Forelimb muscle (tissue), 1 donor: ENCODE data around the gene TBRG4. TPM values are rescaled to one million over a fixed set of nuclear protein-coding genes. Genes with fewer than 3 reads are reported as not detected.

Experiments
- DNase-seq: peaks from one replicate; pipeline ENCODE4 v3.0.0-alpha.2; 2013; ENCODE audit warnings: low read depth
- polyA plus RNA-seq: library from polyadenylated mRNA; unstranded; fragments of 120-200 nt; gene quantifications from one replicate; pipeline ENCODE4 v1.2.1, GENCODE V29; 2013; ENCODE audit not compliant: insufficient read length

TBRG4 gene
- polyA plus RNA-seq, 1 donor = 41.2 TPM

- DNase-seq = no peak
These were observed 32.1 kb upstream of the TBRG4 start for GRCh38 chr7:45143616-45144015.

GRCh38 chr7:45140827-45141226 is 29.3 kb upstream of the TBRG4 start:
- no peak for DNase-seq

- no peak for DNase-seq
These were observed 27.2 kb upstream of the TBRG4 start for GRCh38 chr7:45138433-45139267.

GRCh38 chr7:45136106-45137060 is 24.9 kb upstream of the TBRG4 start:
- DNase-seq = peak; percentile 63

GRCh38 chr7:45133877-45134276 is 22.4 kb upstream of the TBRG4 start:
- no peak for DNase-seq

- DNase-seq = no peak
These were observed 21.9 kb upstream of the TBRG4 start for GRCh38 chr7:45133352-45133751.

- DNase-seq = no peak
These were observed 21.3 kb upstream of the TBRG4 start for GRCh38 chr7:45132708-45133320.

GRCh38 chr7:45131891-45132290 is 20.4 kb upstream of the TBRG4 start:
- no peak for DNase-seq

- no peak for DNase-seq
These were observed 19.4 kb upstream of the TBRG4 start for GRCh38 chr7:45130910-45131309.

GRCh38 chr7:45129906-45130305 is 18.4 kb upstream of the TBRG4 start:
- no peak for DNase-seq

GRCh38 chr7:45129181-45129800 is 17.8 kb upstream of the TBRG4 start:
- DNase-seq = no peak

GRCh38 chr7:45126920-45127319 is 15.4 kb upstream of the TBRG4 start:
- no peak for DNase-seq

- DNase-seq = no peak
These were observed 14.7 kb upstream of the TBRG4 start for GRCh38 chr7:45126201-45126600.

- no peak for DNase-seq
These were observed 13.9 kb upstream of the TBRG4 start for GRCh38 chr7:45125193-45125904.

- DNase-seq = no peak
These were observed 12.6 kb upstream of the TBRG4 start for GRCh38 chr7:45123913-45124710.

- DNase-seq = no peak
These were observed 11.7 kb upstream of the TBRG4 start for GRCh38 chr7:45122975-45123860.

GRCh38 chr7:45119550-45119949 is 8.1 kb upstream of the TBRG4 start:
- no peak for DNase-seq

GRCh38 chr7:45118889-45119331 is 7.4 kb upstream of the TBRG4 start:
- no peak for DNase-seq

- no peak for DNase-seq
These were observed 6.8 kb upstream of the TBRG4 start for GRCh38 chr7:45118292-45118691.
